Measurements from ENCODE around the gene ERMARD.

DNA sequence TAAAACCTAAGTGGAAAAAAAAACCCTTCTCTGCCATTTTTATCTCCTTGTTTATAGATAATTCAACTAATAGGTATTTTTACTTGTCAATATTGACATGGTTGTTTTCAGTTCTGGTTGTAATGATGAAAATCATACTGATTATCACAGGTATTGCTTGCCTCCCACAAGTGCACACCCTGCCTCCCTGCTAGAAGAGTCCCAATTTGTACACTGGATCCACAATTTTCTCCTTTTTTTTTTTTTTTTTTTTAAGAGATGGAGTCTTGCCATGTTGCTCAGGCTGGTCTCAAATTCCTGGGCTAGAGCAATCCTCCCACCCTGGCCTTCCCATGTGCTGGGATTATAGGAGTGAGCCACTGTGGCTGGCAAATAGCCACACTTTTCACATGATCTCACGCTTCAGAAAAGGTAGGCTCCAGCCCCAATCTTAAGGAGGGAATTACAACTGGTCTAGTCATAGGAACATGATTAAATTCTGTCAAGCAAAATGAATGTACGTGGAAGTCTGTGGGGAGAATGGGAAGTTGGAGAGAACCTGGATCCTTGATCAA, 12.4 kb upstream of the ERMARD start:
- no peak for TF ChIP-seq CTCF (IDR thresholded peaks at IDR 0.05; ENCODE audit: low read depth, low read length)
- no peak for TF ChIP-seq EZH2phosphoT487 (IDR thresholded peaks at IDR 0.05; ENCODE audit: low read depth)

Data from OCI-LY3 (cell line).